ENCODE measurements around the gene PTGER3.

GRCh38 chr1:71046891-71047634 lies 553 bp downstream of the PTGER3 start:
- TF ChIP-seq CTCF (IDR thresholded peaks at IDR 0.05): no peak
- TF ChIP-seq POLR2A (IDR thresholded peaks at IDR 0.05): no peak
